Tibial nerve (tissue), 4 donors: ENCODE measurements around the gene PADI4.

Source experiments
- EP300 ChIP-seq, 2 donors: sonication (generic); formaldehyde crosslinking; IDR thresholded peaks; one replicate each; pipeline ENCODE4 v1.6.1; 2017; ENCODE audit warnings: antibody characterized with exemption in 2 of 2, mild to moderate bottlenecking in 1 of 2
- POLR2A ChIP-seq, 2 donors: fragments of 450-650 bp; IDR thresholded peaks; one replicate each; pipeline ENCODE4 v1.6.1; 2017; ENCODE audit warnings: antibody characterized with exemption in 2 of 2, mild to moderate bottlenecking in 2 of 2, moderate library complexity in 2 of 2
- TF ChIP-seq, protein P1 (sequence below), 5 experiments: fragments of 200-600 bp in 3 of 5; fragments of 450-650 bp in 2 of 5; sonication (generic) in 3 of 5; IDR thresholded peaks; one replicate each; pipeline ENCODE4 v1.5.1; 2016 to 2019; ENCODE audit warnings: antibody characterized with exemption in 5 of 5, mild to moderate bottlenecking in 3 of 5, moderate library complexity in 2 of 5

DNA sequence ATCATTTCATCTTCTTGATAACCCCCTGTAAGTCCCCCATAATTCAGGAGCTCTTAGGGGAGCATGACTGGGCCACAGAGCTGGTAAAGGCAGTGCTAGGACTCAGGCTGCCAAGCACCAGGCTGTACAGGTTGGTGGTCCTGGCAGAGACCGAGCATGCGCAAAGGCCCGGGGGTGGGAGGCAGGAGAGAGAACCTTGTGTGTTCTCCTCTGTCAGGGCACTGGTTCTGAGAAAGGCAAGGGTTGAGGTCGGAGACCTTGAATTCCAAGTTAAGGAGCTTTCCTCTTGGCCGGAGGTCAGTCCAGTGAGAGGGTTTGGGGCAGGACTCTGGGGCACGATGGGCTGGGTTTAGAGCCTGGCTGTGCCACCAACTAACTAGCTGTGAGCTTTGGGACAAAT is 35.9 kb upstream of the PADI4 start:
- TF ChIP-seq, protein P1, sequence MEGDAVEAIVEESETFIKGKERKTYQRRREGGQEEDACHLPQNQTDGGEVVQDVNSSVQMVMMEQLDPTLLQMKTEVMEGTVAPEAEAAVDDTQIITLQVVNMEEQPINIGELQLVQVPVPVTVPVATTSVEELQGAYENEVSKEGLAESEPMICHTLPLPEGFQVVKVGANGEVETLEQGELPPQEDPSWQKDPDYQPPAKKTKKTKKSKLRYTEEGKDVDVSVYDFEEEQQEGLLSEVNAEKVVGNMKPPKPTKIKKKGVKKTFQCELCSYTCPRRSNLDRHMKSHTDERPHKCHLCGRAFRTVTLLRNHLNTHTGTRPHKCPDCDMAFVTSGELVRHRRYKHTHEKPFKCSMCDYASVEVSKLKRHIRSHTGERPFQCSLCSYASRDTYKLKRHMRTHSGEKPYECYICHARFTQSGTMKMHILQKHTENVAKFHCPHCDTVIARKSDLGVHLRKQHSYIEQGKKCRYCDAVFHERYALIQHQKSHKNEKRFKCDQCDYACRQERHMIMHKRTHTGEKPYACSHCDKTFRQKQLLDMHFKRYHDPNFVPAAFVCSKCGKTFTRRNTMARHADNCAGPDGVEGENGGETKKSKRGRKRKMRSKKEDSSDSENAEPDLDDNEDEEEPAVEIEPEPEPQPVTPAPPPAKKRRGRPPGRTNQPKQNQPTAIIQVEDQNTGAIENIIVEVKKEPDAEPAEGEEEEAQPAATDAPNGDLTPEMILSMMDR (IDR thresholded peaks at IDR 0.05), result no peak
- TF ChIP-seq POLR2A (IDR thresholded peaks at IDR 0.05), result no peak
- no peak for TF ChIP-seq EP300 (IDR thresholded peaks at IDR 0.05)
